Endothelial cell of umbilical vein (primary cell): Measurements from ENCODE around the gene SERBP1.
A peak's percentile ranks its signal among the peaks of the same experiment; 100 is the strongest.

Experiments
- CTCF ChIP-seq, 2 donors: IDR thresholded peaks; 1 replicate in 1 of 2; 2 replicates in 1 of 2; pipeline ENCODE4 v1.5.1; 2011; ENCODE audit warnings: low read length in 2 of 2, mild to moderate bottlenecking in 2 of 2, moderate library complexity in 2 of 2, control low read depth in 1 of 2, inconsistent platforms in 1 of 2, low read depth in 1 of 2; ENCODE audit not compliant: insufficient read depth in 1 of 2; ENCODE audit errors: extremely low read depth in 1 of 2
- EZH2 ChIP-seq: IDR thresholded peaks from 2 replicates; pipeline ENCODE4 v1.6.1; 2012; ENCODE audit warnings: borderline replicate concordance, low read depth, mild to moderate bottlenecking, moderate library complexity, low read length, inconsistent platforms; ENCODE audit not compliant: severe bottlenecking
- FOS ChIP-seq: IDR thresholded peaks from 2 replicates; pipeline ENCODE4 v1.6.1; 2011; ENCODE audit warnings: mild to moderate bottlenecking, low read length, moderate library complexity, borderline replicate concordance; ENCODE audit not compliant: insufficient read depth
- MAX ChIP-seq: IDR thresholded peaks from 2 replicates; pipeline ENCODE4 v1.6.1; 2011; ENCODE audit not compliant: insufficient read depth, insufficient read length
- MYC ChIP-seq: IDR thresholded peaks from one replicate; pipeline ENCODE4 v1.6.1; 2011; ENCODE audit warnings: mild to moderate bottlenecking, low read depth, low read length
- POLR2A ChIP-seq: IDR thresholded peaks from 2 replicates; pipeline ENCODE4 v1.6.1; 2012; ENCODE audit warnings: low read depth, mild to moderate bottlenecking, control low read depth, low read length
- POLR2AphosphoS5 ChIP-seq: IDR thresholded peaks from 2 replicates; pipeline ENCODE4 v1.6.1; 2012; ENCODE audit warnings: low read depth, mild to moderate bottlenecking, control low read depth, low read length, moderate library complexity; ENCODE audit not compliant: insufficient read depth

GRCh38 chr1:67479146-67479891 lies 49.1 kb upstream of the SERBP1 start:
- TF ChIP-seq MAX, result peak; percentile 55
- TF ChIP-seq CTCF (IDR thresholded peaks at IDR 0.05; ENCODE audit: extremely low read depth in 1 of 2, insufficient read depth in 1 of 2, low read depth in 1 of 2, low read length in 2 of 2), result no peak
- TF ChIP-seq EZH2, result no peak
- TF ChIP-seq POLR2A, result no peak
- TF ChIP-seq MYC, result no peak
- TF ChIP-seq POLR2AphosphoS5, result no peak
- no peak for TF ChIP-seq FOS
